GM21381 (cell line): ENCODE results near the gene ID2.

Experiments used
- ATAC-seq: cut with Tn5 transposase; IDR thresholded peaks from one replicate; pipeline ENCODE4 v1.9.1; 2021; ENCODE audit warnings: mild to moderate bottlenecking, moderate library complexity; ENCODE audit not compliant: unreplicated experiment

ID2 gene

DNA sequence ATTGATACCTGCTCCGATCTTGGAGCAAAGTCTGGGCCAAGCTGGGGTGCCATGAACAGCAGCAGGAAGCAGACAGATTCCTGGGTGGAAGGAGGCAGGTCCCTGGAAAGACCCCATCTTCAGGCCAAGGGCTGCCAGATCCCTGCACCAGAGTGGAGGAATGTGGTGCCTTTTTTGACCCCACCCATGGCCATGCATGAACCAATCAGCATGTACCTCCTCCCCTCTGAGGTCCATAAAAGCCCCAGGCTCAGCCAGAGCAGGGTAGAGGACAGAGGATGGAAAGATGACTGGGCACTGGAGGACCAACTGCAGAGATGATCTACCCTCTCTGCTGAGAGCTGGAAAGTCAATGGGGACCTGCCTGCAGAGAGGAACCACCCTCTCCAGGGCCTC lies 34.4 kb upstream of the ID2 start:
- no peak for ATAC-seq

DNA sequence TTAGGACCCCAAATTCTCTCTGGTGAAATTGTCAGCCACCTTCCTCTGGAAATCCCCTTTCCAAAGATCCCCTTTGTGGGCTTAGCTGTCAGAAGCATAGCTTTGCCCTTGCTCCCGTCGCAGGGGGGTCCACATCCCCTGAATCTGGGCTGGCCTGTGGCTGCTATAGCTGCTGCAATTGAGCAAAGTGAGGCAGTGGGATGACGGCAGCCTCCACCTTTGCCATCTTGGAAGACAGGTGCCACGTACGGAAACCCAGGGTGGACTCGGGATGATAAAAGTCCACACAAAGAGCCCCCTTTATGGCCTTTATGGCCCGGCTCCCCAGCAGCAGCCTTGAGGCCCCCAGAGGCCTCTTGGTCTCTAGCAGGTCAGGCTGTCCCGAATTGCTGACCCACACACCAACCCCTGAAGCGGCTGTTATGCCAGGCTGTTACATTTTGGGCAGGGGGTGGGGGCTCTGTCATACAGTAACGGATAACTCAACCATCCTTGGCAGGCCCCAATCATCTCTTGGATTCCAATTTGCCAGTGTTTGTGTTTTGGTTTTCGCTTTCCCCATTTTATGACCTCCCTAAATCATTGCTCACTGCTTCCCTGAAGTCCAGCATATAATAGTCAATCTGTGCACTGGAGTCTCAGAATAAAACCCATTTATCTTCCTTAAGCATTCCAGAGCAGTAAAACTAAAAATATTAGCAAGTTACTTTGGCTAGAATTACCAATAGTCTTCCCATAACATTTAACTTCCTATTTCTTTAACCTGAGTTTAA lies 33.2 kb upstream of the ID2 start:
- no peak for ATAC-seq

GRCh38 chr2:8649718-8650117 lies 32.1 kb upstream of the ID2 start:
- no peak for ATAC-seq

DNA sequence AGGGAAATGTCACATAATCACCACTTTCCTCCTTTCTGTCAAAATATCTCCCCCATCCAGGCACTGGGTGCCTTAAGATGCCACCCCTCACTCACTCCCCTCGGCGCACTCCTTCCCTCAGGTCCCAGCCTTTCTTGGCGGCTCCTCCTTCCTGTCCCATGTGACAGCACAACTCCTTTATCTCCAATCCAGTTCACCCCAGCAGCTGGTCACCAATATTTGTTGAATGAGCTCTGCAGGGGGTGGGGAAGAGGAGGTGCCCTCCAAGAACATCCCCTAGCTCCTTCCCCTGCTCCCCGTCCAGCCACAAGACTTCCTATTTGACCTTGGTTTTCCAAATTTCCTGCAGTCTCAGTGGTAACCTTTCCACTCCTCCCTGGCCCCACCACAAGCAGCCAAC lies 31.6 kb upstream of the ID2 start:
- no peak for ATAC-seq

DNA sequence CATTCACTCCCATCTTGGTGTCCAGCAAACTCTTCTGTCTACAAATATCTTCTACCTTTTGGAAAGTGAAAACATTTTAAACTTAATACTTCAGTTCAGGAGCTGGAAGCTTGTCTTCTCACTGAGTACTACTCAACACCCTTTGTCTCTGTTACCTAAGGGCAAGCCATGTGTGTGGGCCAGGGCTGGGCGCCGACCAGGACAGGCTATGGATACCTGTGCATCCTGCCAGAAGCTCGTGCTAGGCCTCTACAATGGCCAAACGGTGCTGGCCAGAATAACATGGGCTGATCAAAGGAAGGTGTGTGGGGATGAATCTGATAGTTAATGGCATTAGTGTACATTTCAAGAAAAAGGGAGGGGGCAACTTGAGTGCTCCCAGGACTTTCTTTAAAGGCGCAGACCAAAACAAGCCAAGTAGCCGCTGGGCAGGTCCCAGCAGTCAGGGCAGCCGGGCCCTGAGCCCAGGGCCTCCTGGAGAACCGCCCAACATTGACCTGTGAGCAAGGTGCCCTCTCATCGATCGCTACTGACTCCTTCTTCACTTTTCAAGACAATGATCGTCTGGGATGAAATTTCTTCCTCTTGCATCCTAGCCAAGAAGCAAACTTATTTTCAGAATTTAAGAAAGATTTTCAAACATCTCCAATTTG lies 29.0 kb upstream of the ID2 start:
- no peak for ATAC-seq

GRCh38 chr2:8653485-8653884 lies 28.4 kb upstream of the ID2 start:
- no peak for ATAC-seq

DNA sequence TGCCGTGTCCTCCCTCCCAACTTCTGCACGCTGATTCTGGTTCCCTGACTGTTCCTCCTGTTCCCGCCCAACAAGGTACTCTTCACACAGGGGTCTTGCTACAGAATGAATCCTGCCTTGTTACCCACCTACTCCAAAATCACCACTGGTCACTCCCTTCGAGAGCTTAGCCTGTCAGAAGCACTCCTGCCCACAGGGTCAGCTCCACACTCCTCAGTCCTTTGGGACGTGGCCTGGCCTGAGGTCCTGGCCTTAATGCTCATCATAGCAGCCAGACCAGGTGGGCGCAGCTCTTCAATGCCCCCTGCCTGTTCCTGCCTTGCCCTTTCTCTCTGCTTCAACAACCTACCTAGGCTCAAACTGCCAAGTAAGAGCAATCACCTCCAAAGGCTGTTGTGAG lies 27.8 kb upstream of the ID2 start:
- no peak for ATAC-seq

DNA sequence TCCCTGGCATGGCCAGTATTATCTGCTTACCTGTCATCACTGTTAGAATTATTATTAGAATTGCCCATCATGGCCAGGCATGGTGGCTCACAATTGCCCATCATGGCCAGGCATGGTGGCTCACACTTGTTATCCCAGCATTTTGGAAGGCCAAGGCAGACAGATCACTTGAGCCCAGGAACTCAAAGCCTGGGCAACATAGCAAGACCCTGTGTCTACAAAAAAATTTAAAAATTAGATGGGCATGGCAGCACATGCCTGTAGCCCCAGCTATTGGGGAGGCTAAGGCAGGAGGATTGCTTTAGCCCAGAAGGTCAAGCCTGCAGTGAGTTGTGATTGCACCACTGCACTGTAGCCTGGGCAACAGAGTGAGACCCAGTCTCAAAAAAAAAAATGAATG lies 27.4 kb upstream of the ID2 start:
- no peak for ATAC-seq

DNA sequence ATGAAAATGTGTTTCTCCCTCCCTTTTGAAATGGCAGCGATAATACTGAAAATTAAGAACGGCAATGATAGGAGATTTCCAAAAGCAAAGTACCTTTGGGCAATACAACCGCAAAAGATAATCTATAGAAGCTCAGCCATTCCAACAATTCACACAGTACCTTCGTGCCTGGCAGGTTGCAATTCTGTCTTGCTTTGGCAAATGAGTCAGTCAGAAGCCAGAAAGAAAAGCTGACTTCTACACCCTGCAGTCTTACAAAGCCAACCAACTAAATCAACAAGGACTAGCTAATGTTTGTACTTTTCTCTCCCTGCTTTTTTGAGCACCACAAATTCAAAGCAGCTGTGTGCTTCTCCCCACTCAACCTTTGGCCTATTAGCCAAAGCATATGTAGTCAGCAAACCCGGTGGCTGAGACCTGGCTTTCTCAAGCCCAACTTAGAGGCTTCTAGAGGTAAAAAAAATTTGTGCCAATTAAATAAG lies 25.7 kb upstream of the ID2 start:
- no peak for ATAC-seq

DNA sequence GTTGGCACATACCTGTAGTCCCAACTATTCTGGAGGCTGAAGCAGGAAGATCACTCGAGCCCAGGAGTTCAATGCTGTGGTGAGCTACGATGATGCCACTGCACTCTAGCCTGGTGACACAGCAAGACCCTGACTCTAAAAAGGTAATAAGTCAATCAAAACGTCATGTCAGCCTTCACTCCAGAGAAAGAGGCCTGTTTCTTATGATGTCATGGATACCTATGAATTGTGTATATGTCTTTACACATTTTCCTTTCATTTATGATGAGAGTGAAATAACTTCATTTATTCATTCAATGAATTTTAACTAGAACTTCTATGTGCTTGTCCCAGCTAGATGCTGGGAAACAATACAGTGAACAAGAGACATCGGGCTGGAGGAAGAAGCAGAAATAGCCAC lies 25.0 kb upstream of the ID2 start:
- no peak for ATAC-seq

DNA sequence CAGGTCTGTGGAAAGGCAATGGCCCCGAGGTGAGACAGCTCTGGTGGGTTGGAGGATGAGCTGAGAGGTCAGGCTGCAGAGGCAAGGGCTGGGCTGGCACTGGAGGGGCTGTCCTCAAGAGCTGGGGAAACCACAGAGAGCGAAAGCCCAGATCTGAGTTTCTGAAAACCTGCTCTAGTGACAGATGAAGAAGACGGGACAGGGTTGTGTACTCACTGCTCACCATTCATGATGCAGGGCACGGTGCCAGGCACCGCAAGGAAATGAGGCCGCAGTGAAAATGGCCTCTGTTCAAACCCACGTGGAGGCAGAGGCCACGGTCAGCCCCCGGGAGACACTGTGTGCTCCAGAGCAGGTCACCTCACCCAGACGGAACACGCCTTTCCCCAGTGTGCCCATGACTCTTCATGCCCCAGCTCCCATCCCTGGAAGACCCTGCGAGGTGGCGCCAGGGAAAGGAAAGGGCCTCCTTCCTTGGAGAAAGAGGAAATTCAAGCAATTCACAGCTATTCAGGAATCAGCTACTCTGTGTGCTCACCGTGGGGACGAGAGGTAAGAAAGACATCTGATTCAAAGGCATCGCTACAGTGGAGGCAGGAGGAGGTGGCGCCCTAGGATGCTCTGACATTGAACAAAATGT lies 24.3 kb upstream of the ID2 start:
- no peak for ATAC-seq

GRCh38 chr2:8658064-8658862 lies 23.6 kb upstream of the ID2 start:
- ATAC-seq = no peak

DNA sequence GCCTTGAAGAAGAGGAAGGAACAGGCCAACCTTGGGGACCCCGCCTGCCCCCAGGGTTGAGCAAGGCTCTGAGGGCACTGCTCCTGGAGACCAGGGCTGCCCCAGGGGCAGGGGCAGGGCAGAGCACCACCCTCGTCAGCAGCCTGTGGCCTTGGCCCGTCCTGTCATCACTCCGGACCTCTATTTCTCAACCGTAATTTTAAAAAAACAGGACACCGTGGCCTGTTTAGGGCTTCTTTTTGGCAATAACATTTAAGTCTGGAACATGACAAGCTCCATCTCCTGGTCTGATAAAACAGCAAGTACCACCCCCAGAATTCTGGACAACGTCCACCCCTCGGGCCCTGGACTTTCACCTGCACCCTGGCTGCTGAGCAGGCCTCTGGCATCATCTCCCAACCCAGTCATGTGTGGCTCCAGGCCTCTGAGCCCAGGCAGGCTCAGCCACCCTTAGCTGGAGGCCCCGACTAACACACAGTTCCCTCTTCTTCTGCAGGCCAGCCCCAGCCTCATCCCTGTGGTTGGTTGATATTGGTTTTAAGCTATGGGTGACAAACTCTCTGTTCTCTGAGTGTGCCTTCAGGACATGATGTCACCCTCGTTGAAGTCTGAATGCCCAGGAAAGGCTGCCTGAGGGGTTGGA lies 22.6 kb upstream of the ID2 start:
- no peak for ATAC-seq

DNA sequence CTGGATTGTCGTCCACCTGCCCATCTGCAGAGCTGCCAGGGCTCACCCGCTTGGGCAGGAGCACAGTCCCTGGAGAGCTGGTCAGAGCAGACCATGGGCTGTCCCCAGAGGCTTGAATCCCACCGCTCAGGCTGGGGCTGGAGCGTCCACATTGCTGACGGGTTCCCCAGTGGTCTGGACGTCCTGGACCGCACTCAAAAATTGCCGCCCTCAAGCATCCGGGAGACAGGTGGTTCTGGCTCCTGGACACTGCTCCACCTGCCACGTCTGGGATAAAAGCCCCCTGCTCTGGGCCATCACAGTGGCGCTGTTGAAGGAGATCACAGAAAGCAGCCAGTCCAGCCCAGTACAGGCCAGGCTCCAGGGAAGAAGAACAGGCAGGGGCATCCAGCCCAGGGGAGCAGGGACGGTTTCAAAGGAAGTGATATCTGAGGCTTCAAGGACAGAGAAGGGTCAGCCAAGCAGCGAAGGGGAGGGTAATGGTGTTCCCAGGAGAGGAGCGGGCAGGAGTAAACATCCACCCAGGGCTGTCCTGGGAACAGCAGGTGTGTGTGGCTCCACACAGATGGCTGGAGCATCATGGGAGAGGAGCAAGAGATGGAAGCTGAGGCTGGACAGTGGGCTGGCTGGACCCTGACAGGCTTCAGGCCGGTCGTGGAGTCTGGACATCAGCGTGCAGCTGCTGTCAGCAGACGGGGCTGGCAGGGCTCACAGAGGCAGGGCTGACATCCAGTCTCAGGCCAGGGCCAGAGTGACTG lies 21.9 kb upstream of the ID2 start:
- ATAC-seq = no peak

- ATAC-seq = no peak
Measured at GRCh38 chr2:8661235-8661634, 20.6 kb upstream of the ID2 start.

DNA sequence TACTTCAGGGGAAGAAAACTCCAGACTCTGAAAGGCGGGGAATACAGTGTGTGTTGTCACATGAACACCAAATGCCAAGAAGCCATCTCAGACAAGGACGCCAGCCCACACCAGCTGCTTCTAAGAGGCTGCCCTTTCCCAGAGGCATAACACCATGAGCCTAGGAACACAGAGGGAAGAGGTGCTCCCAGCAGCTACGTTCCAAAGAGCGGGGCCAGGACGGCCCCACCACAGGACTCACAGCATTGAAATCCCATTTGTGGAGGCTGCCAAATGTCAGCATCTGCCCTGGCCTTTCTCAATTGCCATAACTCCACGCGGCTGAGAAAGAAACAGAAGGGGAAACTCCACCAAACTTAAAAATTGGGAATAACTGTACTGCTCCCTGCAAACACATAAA lies 20.1 kb upstream of the ID2 start:
- ATAC-seq = no peak

DNA sequence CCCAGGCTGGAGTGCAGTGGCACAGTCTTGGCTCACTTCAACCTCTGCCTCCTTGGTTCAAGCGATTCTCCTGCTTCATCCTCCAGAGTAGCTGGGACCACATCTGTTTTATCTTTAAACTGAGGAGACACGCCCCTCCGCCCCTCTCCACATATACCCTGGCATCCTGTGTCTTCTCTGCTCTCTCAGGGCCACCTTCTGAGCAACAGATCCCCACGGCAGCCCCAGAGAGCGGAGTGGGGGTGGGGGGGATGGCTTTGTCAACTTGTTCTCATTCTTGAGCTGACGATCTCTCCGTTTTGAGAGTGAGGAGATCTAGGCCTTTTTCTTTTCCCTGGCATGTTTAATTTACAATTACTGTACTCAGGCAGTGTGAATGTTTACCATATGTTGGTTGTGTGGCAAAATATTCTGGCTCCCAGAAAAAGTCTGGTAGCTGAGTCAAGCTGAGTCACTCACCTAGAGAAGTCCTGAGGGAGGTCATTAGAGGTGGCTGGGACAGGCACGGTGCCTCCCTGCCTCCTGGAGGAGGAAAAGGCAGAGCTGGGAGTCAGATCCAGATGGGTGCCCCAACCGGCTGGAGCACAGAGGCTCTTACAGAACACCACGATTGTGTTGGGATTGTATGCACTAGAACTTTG lies 19.5 kb upstream of the ID2 start:
- no peak for ATAC-seq

DNA sequence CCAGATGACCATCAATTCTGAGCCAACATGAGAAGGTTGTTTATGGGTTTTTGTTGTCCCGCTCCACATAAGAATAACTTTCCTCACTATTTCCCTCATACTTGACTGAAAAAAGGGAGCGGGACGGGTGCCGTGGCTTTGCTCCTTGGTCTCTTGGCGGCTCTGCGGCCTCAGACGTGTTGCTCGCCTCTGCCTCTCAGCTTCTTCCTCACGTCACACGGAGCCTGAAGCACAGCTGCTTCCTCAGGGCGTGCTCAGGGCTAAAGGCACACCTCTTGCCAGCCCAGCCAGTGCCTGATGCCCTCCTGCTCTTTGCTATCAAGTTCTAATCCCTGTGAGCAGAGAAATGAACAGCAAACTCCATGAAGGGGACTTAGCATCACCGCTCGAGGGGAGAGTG lies 17.9 kb upstream of the ID2 start:
- no peak for ATAC-seq

DNA sequence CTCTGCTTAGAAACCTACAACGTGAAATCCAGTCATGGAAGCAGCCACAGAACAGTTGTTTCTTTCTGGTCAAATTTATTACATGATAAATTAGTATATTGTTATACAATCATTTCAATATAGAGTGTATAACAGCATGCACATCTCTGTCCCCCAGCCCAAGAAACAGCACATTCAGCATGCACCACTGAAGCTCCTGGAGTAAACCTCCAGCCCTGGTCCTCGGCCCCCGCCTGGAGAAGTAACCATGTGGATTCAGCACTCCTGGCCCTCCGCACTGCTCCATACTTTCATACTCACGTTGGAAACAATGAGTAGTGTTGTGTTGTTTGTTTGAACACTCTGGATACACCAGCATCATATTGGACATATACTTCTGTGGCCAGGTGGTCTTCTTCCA lies 15.3 kb upstream of the ID2 start:
- ATAC-seq = no peak
